ENCODE data around the gene LRRC70. TPM values are rescaled to one million over a fixed set of nuclear protein-coding genes. Genes with fewer than 3 reads are reported as not detected.

LRRC70 gene, protein sequence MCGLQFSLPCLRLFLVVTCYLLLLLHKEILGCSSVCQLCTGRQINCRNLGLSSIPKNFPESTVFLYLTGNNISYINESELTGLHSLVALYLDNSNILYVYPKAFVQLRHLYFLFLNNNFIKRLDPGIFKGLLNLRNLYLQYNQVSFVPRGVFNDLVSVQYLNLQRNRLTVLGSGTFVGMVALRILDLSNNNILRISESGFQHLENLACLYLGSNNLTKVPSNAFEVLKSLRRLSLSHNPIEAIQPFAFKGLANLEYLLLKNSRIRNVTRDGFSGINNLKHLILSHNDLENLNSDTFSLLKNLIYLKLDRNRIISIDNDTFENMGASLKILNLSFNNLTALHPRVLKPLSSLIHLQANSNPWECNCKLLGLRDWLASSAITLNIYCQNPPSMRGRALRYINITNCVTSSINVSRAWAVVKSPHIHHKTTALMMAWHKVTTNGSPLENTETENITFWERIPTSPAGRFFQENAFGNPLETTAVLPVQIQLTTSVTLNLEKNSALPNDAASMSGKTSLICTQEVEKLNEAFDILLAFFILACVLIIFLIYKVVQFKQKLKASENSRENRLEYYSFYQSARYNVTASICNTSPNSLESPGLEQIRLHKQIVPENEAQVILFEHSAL
- under 1 TPM; 0.13 to 0.50 (median 0.28) TPM for total RNA-seq (2021; fragmentation: NEBNext Ultra II Directional; extraction: Animal tissue kit (Norgen Biotek cat#: 25700))
- long read RNA-seq: 0 reads

DNA sequence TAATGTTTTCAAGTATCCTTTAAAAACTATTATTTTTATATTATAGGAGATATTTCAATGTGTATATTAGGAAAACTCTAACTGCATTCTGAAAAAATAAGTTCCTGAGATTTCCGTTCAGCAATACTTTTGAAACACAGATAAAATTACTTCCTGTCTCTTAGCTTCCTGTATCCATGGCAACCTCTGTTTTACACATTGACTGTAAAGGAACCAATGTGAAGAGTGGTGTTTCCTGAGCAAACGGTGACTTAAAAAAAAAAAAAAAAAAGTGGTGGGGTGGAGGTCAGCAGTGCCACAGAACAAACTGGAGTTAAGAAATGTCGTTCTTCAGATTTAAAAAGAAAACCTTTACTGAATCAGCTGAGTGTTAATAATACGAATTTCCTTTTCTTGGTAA, at the start of gene LRRC70:
Gene LRRC70 (plus strand): TSS at position 280 of the 400 bp plus-strand sequence. CDS start 620 bp downstream, outside the sequence.
- Mint-ChIP-seq H3K4me1 (ENCODE audit: low read depth) (peaks cover 31% of the 10 kb centered on the region), H3K27me3 (ENCODE audit: insufficient read depth) (no peaks in the 10 kb centered on the region), H3K9me3 (no peaks in the 10 kb centered on the region), H3K4me3 (no peak within 1 kb of the TSS), H3K36me3 (ENCODE audit: low read depth) (no peaks in the 10 kb centered on the region), H3K27ac (peak within 1 kb of the TSS; percentile 63)
- peak; percentile 69 for DNase-seq
- TF ChIP-seq, protein P1, sequence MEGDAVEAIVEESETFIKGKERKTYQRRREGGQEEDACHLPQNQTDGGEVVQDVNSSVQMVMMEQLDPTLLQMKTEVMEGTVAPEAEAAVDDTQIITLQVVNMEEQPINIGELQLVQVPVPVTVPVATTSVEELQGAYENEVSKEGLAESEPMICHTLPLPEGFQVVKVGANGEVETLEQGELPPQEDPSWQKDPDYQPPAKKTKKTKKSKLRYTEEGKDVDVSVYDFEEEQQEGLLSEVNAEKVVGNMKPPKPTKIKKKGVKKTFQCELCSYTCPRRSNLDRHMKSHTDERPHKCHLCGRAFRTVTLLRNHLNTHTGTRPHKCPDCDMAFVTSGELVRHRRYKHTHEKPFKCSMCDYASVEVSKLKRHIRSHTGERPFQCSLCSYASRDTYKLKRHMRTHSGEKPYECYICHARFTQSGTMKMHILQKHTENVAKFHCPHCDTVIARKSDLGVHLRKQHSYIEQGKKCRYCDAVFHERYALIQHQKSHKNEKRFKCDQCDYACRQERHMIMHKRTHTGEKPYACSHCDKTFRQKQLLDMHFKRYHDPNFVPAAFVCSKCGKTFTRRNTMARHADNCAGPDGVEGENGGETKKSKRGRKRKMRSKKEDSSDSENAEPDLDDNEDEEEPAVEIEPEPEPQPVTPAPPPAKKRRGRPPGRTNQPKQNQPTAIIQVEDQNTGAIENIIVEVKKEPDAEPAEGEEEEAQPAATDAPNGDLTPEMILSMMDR (IDR thresholded peaks at IDR 0.05): no peak

DNA sequence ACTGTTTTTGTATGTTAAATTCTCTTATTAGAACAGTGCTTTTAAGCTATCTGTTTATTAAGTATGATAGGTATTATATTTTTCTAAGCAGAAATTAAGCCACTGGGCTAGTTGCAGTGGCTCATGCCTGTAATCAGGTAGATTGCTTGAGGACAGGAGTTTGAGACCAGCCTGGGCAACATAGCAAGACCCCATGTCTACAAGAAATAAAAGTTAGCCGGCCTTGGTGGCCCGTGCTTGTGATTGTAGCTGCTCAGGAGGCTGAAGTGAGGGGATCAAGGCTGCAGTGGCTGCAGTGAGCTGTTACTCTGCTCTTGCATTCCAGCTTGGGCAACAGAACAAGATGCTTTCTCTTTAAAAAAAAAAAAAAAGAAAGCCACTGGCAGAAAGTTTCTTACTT, 45.0 kb upstream of the LRRC70 start:
- Mint-ChIP-seq H3K27ac (no peak overlapping the region), H3K27me3 (ENCODE audit: insufficient read depth) (no peaks in the 10 kb centered on the region), H3K36me3 (ENCODE audit: low read depth) (peaks cover 11% of the 10 kb centered on the region), H3K4me3 (no peak overlapping the region), H3K9me3 (peaks cover 5% of the 10 kb centered on the region), H3K4me1 (ENCODE audit: low read depth) (peaks cover 5% of the 10 kb centered on the region)
- DNase-seq: no peak
- TF ChIP-seq, protein P1 (IDR thresholded peaks at IDR 0.05): no peak

DNA sequence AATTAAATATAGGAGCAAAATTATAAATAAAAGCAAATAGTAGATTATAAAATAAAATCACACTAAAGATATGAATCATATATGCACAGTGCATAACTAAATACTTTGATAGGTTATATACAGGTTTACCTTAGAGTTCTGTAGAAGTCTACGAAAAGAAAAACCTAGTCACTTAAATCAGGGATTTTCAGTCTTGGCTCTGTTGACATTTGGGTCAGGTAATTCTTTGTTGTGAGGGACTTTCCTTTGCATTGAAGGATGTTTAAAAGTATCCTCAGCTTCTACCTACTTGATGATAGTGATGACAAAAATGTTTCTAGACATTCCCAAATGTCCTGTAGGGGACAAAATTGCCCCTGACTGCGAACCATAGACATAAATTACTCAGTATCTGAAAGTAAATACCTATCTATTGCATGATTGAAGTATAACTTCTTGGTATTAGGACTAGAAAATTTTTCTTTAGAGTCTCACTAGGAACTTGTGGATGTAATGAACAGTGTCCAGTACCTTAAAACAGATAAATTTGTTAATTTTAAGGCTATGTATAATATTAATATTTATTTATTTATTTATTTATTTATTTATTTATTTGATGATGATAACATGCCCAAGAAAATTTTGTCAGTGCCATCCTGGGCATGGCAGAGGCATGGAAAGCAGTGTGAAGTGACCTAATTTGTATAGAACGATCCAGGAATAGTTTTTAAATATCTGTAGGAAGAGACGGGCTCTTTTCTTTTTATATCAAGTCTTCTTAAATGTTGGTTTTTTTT, 44.0 kb upstream of the LRRC70 start:
- H3K27me3 Mint-ChIP-seq (ENCODE audit: insufficient read depth): no peaks in the 10 kb centered on the region
- H3K4me3 Mint-ChIP-seq: no peak overlapping the region
- TF ChIP-seq, protein P1 (IDR thresholded peaks at IDR 0.05): no peak
- H3K36me3 Mint-ChIP-seq (ENCODE audit: low read depth): peaks cover 18% of the 10 kb centered on the region
- DNase-seq: no peak
- peaks cover 13% of the 10 kb centered on the region for H3K4me1 Mint-ChIP-seq (ENCODE audit: low read depth)
- peaks cover 6% of the 10 kb centered on the region for H3K9me3 Mint-ChIP-seq
- no peak overlapping the region for H3K27ac Mint-ChIP-seq

DNA sequence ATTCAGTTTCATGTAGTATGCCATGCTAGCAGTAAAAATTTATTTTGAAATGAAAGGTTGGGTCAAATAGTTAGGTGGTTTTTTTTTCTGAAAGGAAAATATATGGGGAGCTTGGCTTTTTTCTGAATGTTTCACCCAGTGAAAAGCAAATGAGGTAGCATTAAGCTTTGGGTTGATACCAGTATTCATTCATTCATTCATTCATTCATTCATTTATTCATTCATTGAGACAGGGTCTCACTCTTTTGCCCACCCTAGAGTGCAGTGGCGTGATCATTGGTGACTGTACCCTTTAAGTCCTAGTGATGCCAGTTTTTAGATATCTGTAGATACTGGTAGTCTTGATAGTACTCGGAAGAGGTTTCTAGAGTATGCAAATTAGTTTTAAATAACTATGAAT, 42.4 kb upstream of the LRRC70 start:
- no peak for DNase-seq
- Mint-ChIP-seq H3K9me3 (peaks cover 6% of the 10 kb centered on the region), H3K4me3 (no peak overlapping the region), H3K4me1 (ENCODE audit: low read depth) (peaks cover 13% of the 10 kb centered on the region), H3K36me3 (ENCODE audit: low read depth) (peaks cover 14% of the 10 kb centered on the region), H3K27ac (no peak overlapping the region), H3K27me3 (ENCODE audit: insufficient read depth) (no peaks in the 10 kb centered on the region; the same call in 1 of the 2 replicates)
- TF ChIP-seq, protein P1 (IDR thresholded peaks at IDR 0.05): no peak

DNA sequence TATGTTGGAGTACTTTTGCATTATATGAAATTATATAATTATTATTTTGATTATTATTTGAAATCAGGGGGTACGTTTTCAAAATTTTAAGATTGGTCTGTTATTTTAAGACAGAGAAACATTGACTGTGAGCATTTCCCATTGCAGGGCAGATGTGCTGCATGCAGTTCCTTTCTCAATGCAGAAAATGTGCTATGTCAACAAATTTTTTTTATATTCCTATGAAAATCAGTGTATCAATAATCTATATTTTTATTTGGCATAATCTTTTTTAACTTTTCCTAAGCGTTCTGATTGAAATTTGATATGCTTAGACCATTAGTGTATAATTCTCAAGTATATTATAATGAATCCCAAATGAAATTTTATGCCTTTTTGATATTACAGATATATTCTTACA, 41.8 kb upstream of the LRRC70 start:
- H3K27ac Mint-ChIP-seq: no peak overlapping the region
- peaks cover 13% of the 10 kb centered on the region for H3K4me1 Mint-ChIP-seq (ENCODE audit: low read depth)
- TF ChIP-seq, protein P1 (IDR thresholded peaks at IDR 0.05): no peak
- H3K9me3 Mint-ChIP-seq: peaks cover 6% of the 10 kb centered on the region
- no peak overlapping the region for H3K4me3 Mint-ChIP-seq
- H3K36me3 Mint-ChIP-seq (ENCODE audit: low read depth): peaks cover 14% of the 10 kb centered on the region
- no peaks in the 10 kb centered on the region; the same call in 1 of the 2 replicates for H3K27me3 Mint-ChIP-seq (ENCODE audit: insufficient read depth)
- no peak for DNase-seq
